Measurements from ENCODE around the gene TTYH2. TPM values are rescaled to one million over a fixed set of nuclear protein-coding genes. Genes with fewer than 3 reads are reported as not detected.

The TTYH2 gene
- total and polyA plus RNA-seq, 2 experiments from 2014 or later = 1.4 to 3.9 TPM

DNA sequence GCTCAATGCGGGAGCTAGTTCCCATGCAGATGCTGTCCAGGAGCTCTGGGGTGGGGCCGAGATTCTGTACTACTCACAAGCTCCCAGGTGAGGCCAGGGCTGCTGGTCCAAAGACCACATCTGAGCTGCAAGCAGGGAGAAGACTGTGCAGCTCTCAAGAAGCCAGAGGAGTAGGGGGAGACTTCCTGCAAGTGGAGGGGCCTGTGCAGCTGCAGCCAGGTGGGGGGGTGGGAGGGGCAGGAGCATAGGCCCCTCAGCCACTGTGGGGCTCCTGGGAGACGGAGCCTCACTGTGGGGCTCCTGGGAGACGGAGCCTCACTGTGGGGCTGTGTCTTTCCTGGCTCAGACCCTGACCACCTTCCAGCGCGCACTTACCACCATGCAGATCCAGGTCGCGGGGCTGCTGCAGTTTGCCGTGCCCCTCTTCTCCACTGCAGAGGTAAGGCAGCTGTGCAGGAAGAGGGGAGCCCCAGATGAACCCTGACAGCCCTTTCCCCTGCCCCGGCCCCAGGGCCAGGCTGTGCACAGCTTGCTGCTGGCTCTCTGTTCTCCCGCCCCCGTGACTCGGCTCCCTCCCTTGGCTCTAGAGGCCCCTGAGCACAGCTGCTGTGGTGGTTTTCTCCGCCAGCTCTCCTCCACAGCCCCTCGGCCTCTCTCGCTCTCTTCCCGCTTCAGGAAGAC, 36.4 kb downstream of the TTYH2 start:
- no peaks in the 10 kb centered on the region for H3K36me3 ChIP-seq (ENCODE audit: insufficient read depth)
- no peak overlapping the region for H3K27ac ChIP-seq (ENCODE audit: low read depth)
- H4K20me1 ChIP-seq (replicated peaks; ENCODE audit: insufficient read depth) = no peaks in the 10 kb centered on the region
- TF ChIP-seq, protein P1, sequence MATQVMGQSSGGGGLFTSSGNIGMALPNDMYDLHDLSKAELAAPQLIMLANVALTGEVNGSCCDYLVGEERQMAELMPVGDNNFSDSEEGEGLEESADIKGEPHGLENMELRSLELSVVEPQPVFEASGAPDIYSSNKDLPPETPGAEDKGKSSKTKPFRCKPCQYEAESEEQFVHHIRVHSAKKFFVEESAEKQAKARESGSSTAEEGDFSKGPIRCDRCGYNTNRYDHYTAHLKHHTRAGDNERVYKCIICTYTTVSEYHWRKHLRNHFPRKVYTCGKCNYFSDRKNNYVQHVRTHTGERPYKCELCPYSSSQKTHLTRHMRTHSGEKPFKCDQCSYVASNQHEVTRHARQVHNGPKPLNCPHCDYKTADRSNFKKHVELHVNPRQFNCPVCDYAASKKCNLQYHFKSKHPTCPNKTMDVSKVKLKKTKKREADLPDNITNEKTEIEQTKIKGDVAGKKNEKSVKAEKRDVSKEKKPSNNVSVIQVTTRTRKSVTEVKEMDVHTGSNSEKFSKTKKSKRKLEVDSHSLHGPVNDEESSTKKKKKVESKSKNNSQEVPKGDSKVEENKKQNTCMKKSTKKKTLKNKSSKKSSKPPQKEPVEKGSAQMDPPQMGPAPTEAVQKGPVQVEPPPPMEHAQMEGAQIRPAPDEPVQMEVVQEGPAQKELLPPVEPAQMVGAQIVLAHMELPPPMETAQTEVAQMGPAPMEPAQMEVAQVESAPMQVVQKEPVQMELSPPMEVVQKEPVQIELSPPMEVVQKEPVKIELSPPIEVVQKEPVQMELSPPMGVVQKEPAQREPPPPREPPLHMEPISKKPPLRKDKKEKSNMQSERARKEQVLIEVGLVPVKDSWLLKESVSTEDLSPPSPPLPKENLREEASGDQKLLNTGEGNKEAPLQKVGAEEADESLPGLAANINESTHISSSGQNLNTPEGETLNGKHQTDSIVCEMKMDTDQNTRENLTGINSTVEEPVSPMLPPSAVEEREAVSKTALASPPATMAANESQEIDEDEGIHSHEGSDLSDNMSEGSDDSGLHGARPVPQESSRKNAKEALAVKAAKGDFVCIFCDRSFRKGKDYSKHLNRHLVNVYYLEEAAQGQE (IDR thresholded peaks at IDR 0.05; ENCODE audit: unreplicated experiment) = no peak
- TF ChIP-seq ZNF331 (CRISPR knock-in tag; IDR thresholded peaks at IDR 0.05; ENCODE audit: low read depth) (no peak), ZNF114 (CRISPR knock-in tag; IDR thresholded peaks at IDR 0.05) (no peak), EZH2 (IDR thresholded peaks at IDR 0.05; ENCODE audit: low read depth, unreplicated experiment) (no peak), JUNB (IDR thresholded peaks at IDR 0.05; ENCODE audit: unreplicated experiment) (no peak), NANOG (IDR thresholded peaks at IDR 0.05; ENCODE audit: borderline replicate concordance) (no peak), EZH2phosphoT487 (IDR thresholded peaks at IDR 0.05; ENCODE audit: unreplicated experiment) (no peak)
- TF ChIP-seq, protein P2, sequence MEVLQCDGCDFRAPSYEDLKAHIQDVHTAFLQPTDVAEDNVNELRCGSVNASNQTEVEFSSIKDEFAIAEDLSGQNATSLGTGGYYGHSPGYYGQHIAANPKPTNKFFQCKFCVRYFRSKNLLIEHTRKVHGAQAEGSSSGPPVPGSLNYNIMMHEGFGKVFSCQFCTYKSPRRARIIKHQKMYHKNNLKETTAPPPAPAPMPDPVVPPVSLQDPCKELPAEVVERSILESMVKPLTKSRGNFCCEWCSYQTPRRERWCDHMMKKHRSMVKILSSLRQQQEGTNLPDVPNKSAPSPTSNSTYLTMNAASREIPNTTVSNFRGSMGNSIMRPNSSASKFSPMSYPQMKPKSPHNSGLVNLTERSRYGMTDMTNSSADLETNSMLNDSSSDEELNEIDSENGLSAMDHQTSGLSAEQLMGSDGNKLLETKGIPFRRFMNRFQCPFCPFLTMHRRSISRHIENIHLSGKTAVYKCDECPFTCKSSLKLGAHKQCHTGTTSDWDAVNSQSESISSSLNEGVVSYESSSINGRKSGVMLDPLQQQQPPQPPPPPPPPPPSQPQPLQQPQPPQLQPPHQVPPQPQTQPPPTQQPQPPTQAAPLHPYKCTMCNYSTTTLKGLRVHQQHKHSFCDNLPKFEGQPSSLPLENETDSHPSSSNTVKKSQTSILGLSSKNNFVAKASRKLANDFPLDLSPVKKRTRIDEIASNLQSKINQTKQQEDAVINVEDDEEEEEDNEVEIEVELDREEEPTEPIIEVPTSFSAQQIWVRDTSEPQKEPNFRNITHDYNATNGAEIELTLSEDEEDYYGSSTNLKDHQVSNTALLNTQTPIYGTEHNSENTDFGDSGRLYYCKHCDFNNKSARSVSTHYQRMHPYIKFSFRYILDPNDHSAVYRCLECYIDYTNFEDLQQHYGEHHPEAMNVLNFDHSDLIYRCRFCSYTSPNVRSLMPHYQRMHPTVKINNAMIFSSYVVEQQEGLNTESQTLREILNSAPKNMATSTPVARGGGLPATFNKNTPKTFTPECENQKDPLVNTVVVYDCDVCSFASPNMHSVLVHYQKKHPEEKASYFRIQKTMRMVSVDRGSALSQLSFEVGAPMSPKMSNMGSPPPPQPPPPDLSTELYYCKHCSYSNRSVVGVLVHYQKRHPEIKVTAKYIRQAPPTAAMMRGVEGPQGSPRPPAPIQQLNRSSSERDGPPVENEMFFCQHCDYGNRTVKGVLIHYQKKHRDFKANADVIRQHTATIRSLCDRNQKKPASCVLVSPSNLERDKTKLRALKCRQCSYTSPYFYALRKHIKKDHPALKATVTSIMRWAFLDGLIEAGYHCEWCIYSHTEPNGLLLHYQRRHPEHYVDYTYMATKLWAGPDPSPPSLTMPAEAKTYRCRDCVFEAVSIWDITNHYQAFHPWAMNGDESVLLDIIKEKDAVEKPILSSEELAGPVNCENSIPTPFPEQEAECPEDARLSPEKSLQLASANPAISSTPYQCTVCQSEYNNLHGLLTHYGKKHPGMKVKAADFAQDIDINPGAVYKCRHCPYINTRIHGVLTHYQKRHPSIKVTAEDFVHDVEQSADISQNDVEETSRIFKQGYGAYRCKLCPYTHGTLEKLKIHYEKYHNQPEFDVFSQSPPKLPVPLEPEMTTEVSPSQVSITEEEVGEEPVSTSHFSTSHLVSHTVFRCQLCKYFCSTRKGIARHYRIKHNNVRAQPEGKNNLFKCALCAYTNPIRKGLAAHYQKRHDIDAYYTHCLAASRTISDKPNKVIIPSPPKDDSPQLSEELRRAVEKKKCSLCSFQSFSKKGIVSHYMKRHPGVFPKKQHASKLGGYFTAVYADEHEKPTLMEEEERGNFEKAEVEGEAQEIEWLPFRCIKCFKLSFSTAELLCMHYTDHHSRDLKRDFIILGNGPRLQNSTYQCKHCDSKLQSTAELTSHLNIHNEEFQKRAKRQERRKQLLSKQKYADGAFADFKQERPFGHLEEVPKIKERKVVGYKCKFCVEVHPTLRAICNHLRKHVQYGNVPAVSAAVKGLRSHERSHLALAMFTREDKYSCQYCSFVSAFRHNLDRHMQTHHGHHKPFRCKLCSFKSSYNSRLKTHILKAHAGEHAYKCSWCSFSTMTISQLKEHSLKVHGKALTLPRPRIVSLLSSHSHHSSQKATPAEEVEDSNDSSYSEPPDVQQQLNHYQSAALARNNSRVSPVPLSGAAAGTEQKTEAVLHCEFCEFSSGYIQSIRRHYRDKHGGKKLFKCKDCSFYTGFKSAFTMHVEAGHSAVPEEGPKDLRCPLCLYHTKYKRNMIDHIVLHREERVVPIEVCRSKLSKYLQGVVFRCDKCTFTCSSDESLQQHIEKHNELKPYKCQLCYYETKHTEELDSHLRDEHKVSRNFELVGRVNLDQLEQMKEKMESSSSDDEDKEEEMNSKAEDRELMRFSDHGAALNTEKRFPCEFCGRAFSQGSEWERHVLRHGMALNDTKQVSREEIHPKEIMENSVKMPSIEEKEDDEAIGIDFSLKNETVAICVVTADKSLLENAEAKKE (CRISPR knock-in tag; IDR thresholded peaks at IDR 0.05) = no peak
- H3K9me2 ChIP-seq (ENCODE audit: insufficient read depth) = no peaks in the 10 kb centered on the region
- Mint-ChIP-seq H3K4me3 (no peak overlapping the region), H3K36me3 (ENCODE audit: low read depth) (peaks cover 14% of the 10 kb centered on the region), H3K27me3 (ENCODE audit: insufficient read depth, low read depth, poor library complexity) (peaks cover 23% of the 10 kb centered on the region), H3K27ac (no peak overlapping the region), H3K4me1 (peaks cover 14% of the 10 kb centered on the region), H3K9me3 (peaks cover 22% of the 10 kb centered on the region)
- no peak overlapping the region for H3K4me2 ChIP-seq
- ATAC-seq (no peak; the same call in 2 of the 3 replicates), DNase-seq (ENCODE audit: low spot score) (no peak)
- 0 out of 2 replicates have a peak, but pooled peaks cover 4% of the 10 kb centered on the region for H3F3A ChIP-seq (replicated peaks; ENCODE audit: low read depth)
- H3K4me1 ChIP-seq (ENCODE audit: insufficient read depth) = peaks cover 5% of the 10 kb centered on the region
- no peaks in the 10 kb centered on the region for H3K79me2 ChIP-seq (replicated peaks; ENCODE audit: insufficient read depth)
- no peaks in the 10 kb centered on the region for H3K27me3 ChIP-seq (ENCODE audit: insufficient read depth)
- H2AFZ ChIP-seq = no peak overlapping the region
- H3K4me3 ChIP-seq = no peak overlapping the region
